Astrocyte (in vitro differentiated cells and primary cell): ENCODE measurements around the gene TBRG4.

Experiments used
- EZH2 ChIP-seq: IDR thresholded peaks from 2 replicates; pipeline ENCODE4 v1.6.1; 2012; ENCODE audit warnings: mild to moderate bottlenecking, low read length, inconsistent platforms; ENCODE audit not compliant: insufficient read depth
- TF ChIP-seq, protein P1 (sequence below): IDR thresholded peaks from 2 replicates; pipeline ENCODE4 v1.5.1; 2011; ENCODE audit warnings: low read depth, mild to moderate bottlenecking, inconsistent platforms, low read length, moderate library complexity; ENCODE audit not compliant: insufficient read depth

DNA sequence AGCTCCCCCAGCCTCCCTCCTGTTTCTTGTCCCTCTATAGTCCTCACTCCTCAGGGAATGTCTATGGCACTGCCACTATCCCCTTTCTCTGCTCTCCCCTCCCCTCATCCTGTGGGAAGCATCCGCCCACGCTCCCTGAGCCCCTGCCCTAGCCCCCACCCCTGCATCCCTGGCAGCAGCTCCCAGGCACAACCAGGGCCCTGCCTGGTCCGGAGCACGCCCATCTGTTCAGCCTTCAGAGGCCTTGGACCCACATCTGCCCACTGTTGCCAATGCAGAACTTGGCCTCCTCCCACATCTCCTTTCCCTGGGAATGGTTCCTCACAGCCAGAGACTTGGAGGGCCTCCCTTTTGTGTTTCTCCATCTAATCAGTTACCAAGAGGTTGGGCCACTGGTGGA is 20.4 kb upstream of the TBRG4 start:
- no peak for TF ChIP-seq EZH2
- TF ChIP-seq, protein P1, sequence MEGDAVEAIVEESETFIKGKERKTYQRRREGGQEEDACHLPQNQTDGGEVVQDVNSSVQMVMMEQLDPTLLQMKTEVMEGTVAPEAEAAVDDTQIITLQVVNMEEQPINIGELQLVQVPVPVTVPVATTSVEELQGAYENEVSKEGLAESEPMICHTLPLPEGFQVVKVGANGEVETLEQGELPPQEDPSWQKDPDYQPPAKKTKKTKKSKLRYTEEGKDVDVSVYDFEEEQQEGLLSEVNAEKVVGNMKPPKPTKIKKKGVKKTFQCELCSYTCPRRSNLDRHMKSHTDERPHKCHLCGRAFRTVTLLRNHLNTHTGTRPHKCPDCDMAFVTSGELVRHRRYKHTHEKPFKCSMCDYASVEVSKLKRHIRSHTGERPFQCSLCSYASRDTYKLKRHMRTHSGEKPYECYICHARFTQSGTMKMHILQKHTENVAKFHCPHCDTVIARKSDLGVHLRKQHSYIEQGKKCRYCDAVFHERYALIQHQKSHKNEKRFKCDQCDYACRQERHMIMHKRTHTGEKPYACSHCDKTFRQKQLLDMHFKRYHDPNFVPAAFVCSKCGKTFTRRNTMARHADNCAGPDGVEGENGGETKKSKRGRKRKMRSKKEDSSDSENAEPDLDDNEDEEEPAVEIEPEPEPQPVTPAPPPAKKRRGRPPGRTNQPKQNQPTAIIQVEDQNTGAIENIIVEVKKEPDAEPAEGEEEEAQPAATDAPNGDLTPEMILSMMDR: no peak
